CD4-positive, alpha-beta T cell treated with Interleukin-4 for 4 hours (primary cell): ENCODE data around the gene NCKAP5L.
"Not testable (repeated sequence)": the region's sequence is repeated elsewhere in the genome, so short reads cannot be mapped to it uniquely, and the experiment has no call there.

Experiments used
- DNase-seq: peaks from one replicate; pipeline ENCODE4 v3.0.0-alpha.2; 2020

Gene NCKAP5L, protein sequence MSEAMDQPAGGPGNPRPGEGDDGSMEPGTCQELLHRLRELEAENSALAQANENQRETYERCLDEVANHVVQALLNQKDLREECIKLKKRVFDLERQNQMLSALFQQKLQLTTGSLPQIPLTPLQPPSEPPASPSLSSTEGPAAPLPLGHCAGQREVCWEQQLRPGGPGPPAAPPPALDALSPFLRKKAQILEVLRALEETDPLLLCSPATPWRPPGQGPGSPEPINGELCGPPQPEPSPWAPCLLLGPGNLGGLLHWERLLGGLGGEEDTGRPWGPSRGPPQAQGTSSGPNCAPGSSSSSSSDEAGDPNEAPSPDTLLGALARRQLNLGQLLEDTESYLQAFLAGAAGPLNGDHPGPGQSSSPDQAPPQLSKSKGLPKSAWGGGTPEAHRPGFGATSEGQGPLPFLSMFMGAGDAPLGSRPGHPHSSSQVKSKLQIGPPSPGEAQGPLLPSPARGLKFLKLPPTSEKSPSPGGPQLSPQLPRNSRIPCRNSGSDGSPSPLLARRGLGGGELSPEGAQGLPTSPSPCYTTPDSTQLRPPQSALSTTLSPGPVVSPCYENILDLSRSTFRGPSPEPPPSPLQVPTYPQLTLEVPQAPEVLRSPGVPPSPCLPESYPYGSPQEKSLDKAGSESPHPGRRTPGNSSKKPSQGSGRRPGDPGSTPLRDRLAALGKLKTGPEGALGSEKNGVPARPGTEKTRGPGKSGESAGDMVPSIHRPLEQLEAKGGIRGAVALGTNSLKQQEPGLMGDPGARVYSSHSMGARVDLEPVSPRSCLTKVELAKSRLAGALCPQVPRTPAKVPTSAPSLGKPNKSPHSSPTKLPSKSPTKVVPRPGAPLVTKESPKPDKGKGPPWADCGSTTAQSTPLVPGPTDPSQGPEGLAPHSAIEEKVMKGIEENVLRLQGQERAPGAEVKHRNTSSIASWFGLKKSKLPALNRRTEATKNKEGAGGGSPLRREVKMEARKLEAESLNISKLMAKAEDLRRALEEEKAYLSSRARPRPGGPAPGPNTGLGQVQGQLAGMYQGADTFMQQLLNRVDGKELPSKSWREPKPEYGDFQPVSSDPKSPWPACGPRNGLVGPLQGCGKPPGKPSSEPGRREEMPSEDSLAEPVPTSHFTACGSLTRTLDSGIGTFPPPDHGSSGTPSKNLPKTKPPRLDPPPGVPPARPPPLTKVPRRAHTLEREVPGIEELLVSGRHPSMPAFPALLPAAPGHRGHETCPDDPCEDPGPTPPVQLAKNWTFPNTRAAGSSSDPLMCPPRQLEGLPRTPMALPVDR (N-terminal part only)

GRCh38 chr12:49828133-49829091 lies at the start of gene NCKAP5L:
Gene NCKAP5L, minus strand, starts transcription at chr12:49828413. Its CDS starts 24,369 bp downstream, at chr12:49804044.
- peak; percentile 92 for DNase-seq

DNA sequence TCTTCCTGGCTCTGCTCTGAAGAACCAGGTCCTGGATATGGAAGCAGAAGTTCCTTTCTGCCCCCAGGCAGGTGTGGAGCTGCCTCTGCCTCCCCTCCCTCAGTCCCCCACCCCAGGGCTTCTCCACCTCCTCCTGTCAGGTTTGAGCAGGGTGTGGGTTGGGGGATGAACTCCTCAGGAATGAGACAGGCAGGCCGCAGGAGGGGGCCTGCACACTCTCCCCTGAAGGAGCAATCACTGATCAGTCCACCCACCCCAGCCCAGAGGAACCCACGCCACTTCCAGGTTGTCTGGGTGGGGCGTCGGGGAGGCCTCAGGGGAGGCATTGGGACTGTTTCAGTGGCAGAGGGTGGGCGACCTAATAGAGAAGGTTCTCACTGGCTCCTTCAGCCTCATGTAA lies 48.9 kb upstream of the NCKAP5L start:
- no peak for DNase-seq

DNA sequence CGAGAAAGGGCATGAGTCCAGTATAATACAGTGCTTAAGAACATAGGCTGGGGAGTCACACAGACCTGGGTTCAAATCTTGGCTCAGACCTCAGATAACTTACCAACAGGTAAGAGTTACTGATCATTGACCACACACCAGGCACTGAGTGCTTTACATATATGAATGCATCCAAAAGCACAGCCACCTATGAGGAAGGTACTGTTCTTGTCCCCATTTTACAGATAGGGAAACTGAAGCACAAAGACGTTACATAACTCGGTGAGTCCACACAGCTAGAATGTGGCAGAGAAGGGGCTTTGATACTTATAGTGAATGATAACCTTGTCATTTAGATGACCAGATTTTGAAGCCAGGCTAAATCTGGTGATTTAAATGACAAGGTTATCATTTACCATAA lies 47.9 kb upstream of the NCKAP5L start:
- no peak for DNase-seq

DNA sequence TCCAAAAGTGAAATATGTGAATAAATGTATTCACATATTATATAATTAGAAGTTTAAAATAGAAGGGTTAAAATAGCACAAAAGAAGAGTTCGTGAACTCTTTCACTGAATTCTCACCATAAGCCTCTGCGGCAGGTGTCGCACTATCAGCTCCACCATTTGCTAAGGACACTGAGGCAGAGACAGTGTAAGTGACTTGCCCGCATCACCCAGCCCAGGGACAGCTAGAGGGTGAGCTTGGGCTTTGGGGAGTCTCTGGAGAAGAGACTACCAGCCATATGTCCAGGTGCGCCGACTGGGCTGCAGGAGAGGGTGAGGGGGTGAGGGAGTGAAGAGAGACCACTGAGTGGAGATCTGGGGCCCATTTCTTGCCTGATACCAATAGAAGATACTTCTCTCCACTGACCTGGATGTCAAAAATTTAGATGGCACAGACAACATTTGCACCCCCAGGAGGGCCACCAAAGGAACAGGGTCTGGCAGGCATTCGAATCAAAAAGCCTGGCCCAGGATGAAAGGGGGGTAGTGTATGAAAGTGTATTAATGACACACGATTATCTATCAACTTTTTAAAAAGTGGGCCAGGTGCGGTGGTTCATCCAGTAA lies 47.0 kb upstream of the NCKAP5L start:
- DNase-seq = no peak

GRCh38 chr12:49874142-49874897 lies 46.1 kb upstream of the NCKAP5L start:
- no peak for DNase-seq

- no peak for DNase-seq
Observed at GRCh38 chr12:49873361-49873934, 45.2 kb upstream of the NCKAP5L start.

DNA sequence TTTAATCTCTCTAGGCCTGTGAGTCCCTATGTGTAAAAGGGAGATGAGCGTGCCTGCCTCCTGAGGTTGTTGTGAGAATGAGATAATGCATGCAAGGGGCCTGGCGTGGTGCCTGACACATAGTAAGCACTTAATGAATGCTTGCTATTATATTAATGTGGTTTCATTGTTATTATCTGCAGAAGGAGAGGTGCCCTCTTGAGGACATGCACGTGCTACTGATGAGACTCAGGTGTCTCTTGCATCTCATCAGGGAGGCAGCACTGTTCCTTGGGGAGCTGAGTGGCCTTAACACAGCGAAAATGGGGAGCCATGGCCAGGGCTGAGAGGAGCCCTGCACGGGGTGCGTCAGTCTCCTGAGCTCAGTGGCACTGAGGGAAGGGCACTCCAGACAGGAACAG lies 44.6 kb upstream of the NCKAP5L start:
- DNase-seq = no peak

- DNase-seq = no peak
Observed at GRCh38 chr12:49872381-49872780, 44.2 kb upstream of the NCKAP5L start.

GRCh38 chr12:49871811-49872251 lies 43.6 kb upstream of the NCKAP5L start:
- DNase-seq = not testable (repeated sequence)

GRCh38 chr12:49871263-49871561 lies 43.0 kb upstream of the NCKAP5L start:
- DNase-seq = no peak

DNA sequence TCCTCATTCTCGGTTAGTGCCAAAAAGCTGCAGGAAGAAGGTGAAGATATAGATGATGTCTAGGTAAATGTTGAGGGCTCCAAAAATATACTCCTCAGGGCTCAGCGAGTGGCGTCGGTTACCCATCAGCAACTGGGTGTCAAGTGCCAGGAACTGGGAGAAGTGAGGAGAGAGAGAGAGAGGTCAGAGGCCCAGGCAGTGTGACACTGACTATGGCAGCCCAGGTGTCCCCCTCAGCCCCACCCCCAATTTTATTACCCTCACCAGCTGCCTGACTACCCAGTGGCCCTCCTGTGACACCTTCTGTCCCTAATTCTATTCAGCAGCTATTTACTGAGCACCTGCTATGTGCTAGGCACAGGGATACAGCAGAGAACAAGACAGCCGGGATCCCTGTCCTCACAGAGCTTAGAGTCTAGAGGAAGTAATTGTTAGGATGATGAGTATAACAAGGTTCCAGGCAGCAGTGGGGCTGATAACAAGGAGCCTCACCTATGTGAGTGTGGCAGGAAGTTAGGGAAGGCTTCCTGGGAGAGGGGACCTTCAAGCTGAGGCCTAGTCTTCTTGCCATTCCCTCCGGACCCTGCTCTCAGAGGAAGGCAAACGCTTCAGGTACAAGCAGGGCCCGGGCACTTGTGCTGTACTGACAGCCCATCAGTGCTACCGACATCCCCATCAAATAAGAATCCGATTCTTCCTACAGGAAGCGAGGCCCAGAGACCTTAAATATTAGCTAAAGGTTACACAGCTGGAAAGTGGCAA lies 42.5 kb upstream of the NCKAP5L start:
- DNase-seq = no peak

DNA sequence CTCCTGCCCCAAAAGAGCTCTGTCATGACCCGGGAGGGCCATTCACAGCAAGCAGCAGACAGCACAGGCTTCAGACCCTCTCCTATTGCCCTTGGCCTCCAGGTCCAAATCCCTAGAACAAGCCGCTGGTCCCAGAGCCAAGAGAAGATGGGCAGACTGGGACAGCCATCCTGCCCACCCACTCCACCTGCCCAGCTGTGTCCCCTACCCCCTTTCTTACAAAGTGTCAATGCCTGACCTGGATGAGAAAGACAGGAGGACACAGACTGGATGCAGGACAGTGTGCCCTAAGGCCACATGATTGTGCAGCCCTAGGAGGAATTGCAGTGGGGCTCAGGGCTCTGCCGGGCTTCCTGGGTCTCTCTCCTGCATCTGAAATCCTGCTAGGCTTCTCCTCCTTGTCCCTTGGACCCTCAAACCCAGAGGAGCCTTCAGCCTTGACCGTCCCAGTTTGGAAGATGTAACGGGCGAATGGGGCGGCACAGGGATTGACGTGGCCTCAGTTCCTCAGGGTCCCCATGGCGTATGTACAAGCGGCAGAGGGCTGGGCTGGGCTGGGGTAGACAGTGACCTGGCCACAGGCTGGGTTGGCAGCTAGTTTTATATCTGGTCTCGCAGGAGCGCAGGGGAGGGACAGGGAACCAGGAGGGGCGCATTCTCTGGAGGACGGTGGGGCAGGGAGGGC lies 41.7 kb upstream of the NCKAP5L start:
- DNase-seq = no peak

GRCh38 chr12:49868952-49869815 lies 41.0 kb upstream of the NCKAP5L start:
- no peak for DNase-seq

GRCh38 chr12:49868449-49868848 lies 40.2 kb upstream of the NCKAP5L start:
- DNase-seq = no peak

DNA sequence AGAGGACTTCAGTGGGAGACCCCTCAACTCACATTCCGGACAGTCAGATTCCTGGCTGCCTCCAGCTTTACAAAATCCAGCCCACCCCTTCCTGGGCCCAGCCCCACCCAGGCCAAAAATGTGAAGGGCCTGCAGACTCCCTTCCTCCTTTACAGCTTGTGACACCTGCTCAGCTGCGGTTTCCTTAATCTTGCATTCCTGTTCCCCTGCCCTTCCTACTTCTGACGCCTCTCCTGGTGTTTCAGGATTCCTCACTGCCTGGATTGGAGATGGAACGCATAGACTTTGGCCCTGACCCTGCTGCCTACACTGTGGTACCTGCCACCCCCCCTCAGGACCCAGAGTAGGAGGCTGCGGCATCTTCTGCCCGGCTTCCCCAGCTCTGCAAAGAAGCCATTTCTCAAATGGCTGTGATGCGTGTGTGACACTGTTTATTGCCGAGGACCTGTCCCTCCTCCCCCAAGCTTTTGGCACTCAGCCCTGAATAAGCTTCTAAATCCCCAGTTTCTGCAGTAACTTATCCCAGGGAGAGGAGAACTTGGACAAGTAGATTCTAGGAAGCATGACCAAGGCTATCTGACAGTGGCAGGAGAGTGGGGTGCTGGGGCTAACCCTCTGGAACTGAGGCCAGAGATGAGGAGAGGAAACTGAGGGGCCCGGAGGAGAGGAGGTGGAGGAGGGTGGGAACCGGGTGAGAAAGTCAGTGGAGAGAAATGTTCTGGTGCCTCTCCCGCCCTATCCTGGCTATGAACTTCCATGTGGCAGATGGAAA lies 39.5 kb upstream of the NCKAP5L start:
- DNase-seq = no peak

DNA sequence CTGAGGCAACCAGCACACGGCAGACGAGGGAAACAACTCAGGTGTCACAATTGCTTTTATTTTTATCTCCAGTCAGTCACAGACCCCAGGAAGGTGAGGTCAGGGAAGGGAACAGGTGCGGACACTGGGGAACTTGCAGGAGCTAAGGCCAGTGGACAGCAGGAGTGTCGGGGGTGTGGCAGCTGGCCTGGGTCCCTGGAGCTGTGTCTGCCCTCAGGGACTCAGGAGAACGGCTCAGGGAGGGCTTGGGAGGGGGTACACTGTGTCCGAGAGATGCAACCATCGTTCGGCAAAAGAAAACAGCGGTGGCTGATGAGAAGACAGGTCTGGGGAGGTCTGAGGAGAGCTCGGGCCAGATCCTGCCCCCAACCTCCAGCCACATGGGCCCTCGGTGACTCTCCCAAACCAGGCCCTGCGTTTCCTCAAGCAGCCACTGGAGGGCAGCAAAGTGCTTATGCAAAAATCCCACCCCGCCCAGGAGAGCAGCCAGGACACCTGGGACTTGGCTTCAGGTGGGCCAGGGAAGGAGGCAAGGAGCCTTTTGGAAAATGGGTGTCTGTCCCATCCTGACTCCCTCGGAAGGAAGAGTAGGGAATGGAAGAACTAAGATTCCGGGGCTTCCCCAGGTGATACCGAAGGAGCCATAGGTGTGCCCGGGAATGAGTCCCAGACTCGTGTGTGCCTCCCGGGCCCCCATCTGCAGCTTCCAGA lies 38.8 kb upstream of the NCKAP5L start:
- DNase-seq = peak; percentile 72

- DNase-seq = no peak
Observed at GRCh38 chr12:49865782-49866135, 37.5 kb upstream of the NCKAP5L start.
